ENCODE data around the gene UBA7. TPM values are rescaled to one million over a fixed set of nuclear protein-coding genes. Genes with fewer than 3 reads are reported as not detected.
A peak's percentile ranks its signal among the peaks of the same experiment; 100 is the strongest.

UBA7 gene
- total RNA-seq (2016; rRNA removed; fragmentation: Illumina TruSeq; extraction: Trizol) (5.8 and 9.5 TPM in 2 replicates), polyA plus RNA-seq (2011; rRNA removed) (16.5 and 20.2 TPM in 2 replicates), polyA minus RNA-seq (2011; rRNA and poly(A)+ RNA removed; ENCODE audit: low replicate concordance) (10.2 and 40.3 TPM in 2 replicates), Bru-seq, nascent RNA (percentile 43 among the genes with signal in this experiment), BruChase-seq, experiment 1, labeled RNA remaining after a 6-hour chase (percentile 51 among the genes with signal in this experiment), BruChase-seq, experiment 2, labeled RNA remaining after a 2-hour chase (percentile 45 among the genes with signal in this experiment)
- 1.7 and 1.9 TPM in 2 replicates for total RNA-seq (2016; cell fraction: cytosol; rRNA removed; fragmentation: Illumina TruSeq; extraction: Trizol; ENCODE audit: low read depth)
- total RNA-seq (2016; cell fraction: insoluble cytoplasmic fraction; rRNA removed; fragmentation: Illumina TruSeq; extraction: Trizol), result 5.7 and 9.9 TPM in 2 replicates
- 1.4 and 1.8 TPM in 2 replicates for total RNA-seq (2016; cell fraction: membrane; rRNA removed; fragmentation: Illumina TruSeq; extraction: Trizol)
- 11.0 and 11.7 TPM in 2 replicates for total RNA-seq (2016; cell fraction: nucleus; rRNA removed; fragmentation: Illumina TruSeq; extraction: Trizol)
- 6.1 and 8.8 TPM in 2 replicates for polyA plus RNA-seq (2011; cell fraction: cytosol; rRNA removed)
- 175 and 207 TPM in 2 replicates for polyA plus RNA-seq (2011; cell fraction: nucleus; rRNA removed)
- polyA plus RNA-seq (2012), result 8.4 and 9.1 TPM in 2 replicates
- polyA plus RNA-seq (2016; cell fraction: cytosol; fragmentation: Illumina TruSeq; extraction: Trizol; ENCODE audit: low read depth), result 0.49 and 0.55 TPM in 2 replicates
- 3.6 and 4.7 TPM in 2 replicates for polyA plus RNA-seq (2016; cell fraction: insoluble cytoplasmic fraction; fragmentation: Illumina TruSeq; extraction: Trizol; ENCODE audit: low read depth)
- 0.78 and 0.79 TPM in 2 replicates for polyA plus RNA-seq (2016; cell fraction: membrane; fragmentation: Illumina TruSeq; extraction: Trizol; ENCODE audit: low read depth)
- polyA plus RNA-seq (2016; cell fraction: nucleus; fragmentation: Illumina TruSeq; extraction: Trizol; ENCODE audit: insufficient read depth, low read depth), result 18.3 and 25.6 TPM in 2 replicates
- polyA minus RNA-seq (2011; cell fraction: cytosol; rRNA and poly(A)+ RNA removed), result 7.9 and 8.9 TPM in 2 replicates
- polyA minus RNA-seq (2011; cell fraction: nucleus; rRNA and poly(A)+ RNA removed), result 32.6 and 36.8 TPM in 2 replicates
- long read RNA-seq, experiment 1, partial matches to known transcripts, result 1 of 3 reads
- long read RNA-seq, experiment 1, other reads (novel, unspliced or antisense), result 0 of 3 reads
- long read RNA-seq, experiment 2, transcript UBA7-201 (24 exons, 3,299 nt), result major isoform, 8 of 16 reads
- long read RNA-seq, experiment 2, partial matches to known transcripts, result 4 of 16 reads
- long read RNA-seq, experiment 2, other reads (novel, unspliced or antisense), result 4 of 16 reads

GRCh38 chr3:49813497-49814174 lies at the start of gene UBA7:
UBA7 (minus strand) TSS chr3:49813953; CDS start chr3:49813787, 166 bp downstream.
- intact Hi-C loops (cut with micrococcal nuclease; ENCODE audit: unreplicated experiment), result no loop called here
- no peaks in the 10 kb centered on the region for H3K27me3 ChIP-seq (ENCODE audit: control insufficient read depth in 1 of 2, insufficient read depth in 2 of 2, low read length in 2 of 2)
- H3K4me2 ChIP-seq (ENCODE audit: low read depth, low read length), result peak within 1 kb of the TSS; percentile 80
- in situ Hi-C loops (cut with HindIII; ENCODE audit: extremely low pct_ligation_motif_present, low pct_unique_long_range_greater_than_20kb), result no loop called here
- WGBS (ENCODE audit: low lambda C conversion rate), result 0% methylated on average over 3 of the region's 9 CpGs
- no peaks in the 10 kb centered on the region; a peak in 1 of 5 replicates for H3K36me3 ChIP-seq (replicated peaks in 1 of 2; ENCODE audit: control insufficient read depth in 1 of 2, insufficient read depth in 2 of 2, low read length in 2 of 2)
- peak within 1 kb of the TSS; percentile 48 to 67 (median 56) for H3K4me3 ChIP-seq (replicated peaks in 1 of 3; ENCODE audit: insufficient read depth in 1 of 3, low read depth in 2 of 3, low read length in 3 of 3)
- peak within 1 kb of the TSS; percentile 64 for H3K27ac ChIP-seq (ENCODE audit: extremely low read length, insufficient read depth, low read length)
- peak; percentile 74 for DNase-seq (ENCODE audit: low spot score)
- no peaks in the 10 kb centered on the region for H3K79me2 ChIP-seq (ENCODE audit: insufficient read depth, low read length)
- no peaks in the 10 kb centered on the region for H3K9me3 ChIP-seq (ENCODE audit: low read length)
- H4K20me1 ChIP-seq (ENCODE audit: insufficient read depth, low read length), result no peaks in the 10 kb centered on the region
- peaks cover 17% of the 10 kb centered on the region for H3K4me1 ChIP-seq (ENCODE audit: insufficient read depth, low read length)
- CTCF ChIA-PET (ENCODE audit: low intra/inter-chr PET ratio, low total read pairs), result no interaction called here
- H3K9ac ChIP-seq (ENCODE audit: insufficient read depth, low read depth, low read length), result peak within 1 kb of the TSS; percentile 57
- ATAC-seq, result peak; percentile 95
- POLR2A ChIA-PET, result interaction anchor here (0.8 to 1.8 kb wide), 9 partner anchors 8 to 274 kb away, joined by 3 to 15 read pairs (median 5); partner anchors contain the start of genes INKA1, IP6K1 and MON1A
- BruUV-seq (replicated peaks), result no TSS peak
- peak within 1 kb of the TSS; percentile 89 for H2AFZ ChIP-seq (ENCODE audit: low read length)
- peak; percentile 84 for FAIRE-seq
- no peak for TF ChIP-seq SMAD3 (CRISPR knock-in tag; IDR thresholded peaks at IDR 0.05)
- no peak for TF ChIP-seq ZNF546 (CRISPR knock-in tag; conservative IDR thresholded peaks at IDR 0.05)
- no peak for TF ChIP-seq ZNF83 (CRISPR knock-in tag; IDR thresholded peaks at IDR 0.05; ENCODE audit: borderline replicate concordance)
- TF ChIP-seq PCBP1 (IDR thresholded peaks at IDR 0.05; ENCODE audit: borderline replicate concordance, low read depth, low read length), result no peak
- no peak for TF ChIP-seq FOXA1 (IDR thresholded peaks at IDR 0.05)
- TF ChIP-seq FOXA1 (CRISPR knock-in tag; IDR thresholded peaks at IDR 0.05), result peak; percentile 56; the same call in 1 of the 2 replicates
- no peak for TF ChIP-seq SAFB2 (CRISPR knock-in tag; IDR thresholded peaks at IDR 0.05; ENCODE audit: borderline replicate concordance, low read depth)
- TF ChIP-seq ZNF460 (CRISPR knock-in tag; IDR thresholded peaks at IDR 0.05; ENCODE audit: borderline replicate concordance), result no peak
- no peak for TF ChIP-seq SRSF1 (optimal IDR thresholded peaks at IDR 0.05; ENCODE audit: low read depth, low read length)
- TF ChIP-seq KDM3A (CRISPR knock-in tag; IDR thresholded peaks at IDR 0.05; ENCODE audit: low read depth), result no peak
- TF ChIP-seq ZNF792 (CRISPR knock-in tag; IDR thresholded peaks at IDR 0.05), result no peak
- TF ChIP-seq ZEB1 (IDR thresholded peaks at IDR 0.05; ENCODE audit: insufficient replicate concordance, low read depth), result no peak
- TF ChIP-seq XRCC5 (optimal IDR thresholded peaks at IDR 0.05; ENCODE audit: low read length), result peak; percentile 19
- no peak for TF ChIP-seq ZNF564 (CRISPR knock-in tag; IDR thresholded peaks at IDR 0.05)
- no peak for TF ChIP-seq ZNF337 (CRISPR knock-in tag; IDR thresholded peaks at IDR 0.05; ENCODE audit: borderline replicate concordance, low read depth)
- no peak for TF ChIP-seq ZNF883 (CRISPR knock-in tag; IDR thresholded peaks at IDR 0.05; ENCODE audit: not compliant biosample characterization)
- TF ChIP-seq ZNF383 (CRISPR knock-in tag; IDR thresholded peaks at IDR 0.05; ENCODE audit: borderline replicate concordance), result no peak
- no peak for TF ChIP-seq NFRKB (IDR thresholded peaks at IDR 0.05)
- TF ChIP-seq, protein P1, sequence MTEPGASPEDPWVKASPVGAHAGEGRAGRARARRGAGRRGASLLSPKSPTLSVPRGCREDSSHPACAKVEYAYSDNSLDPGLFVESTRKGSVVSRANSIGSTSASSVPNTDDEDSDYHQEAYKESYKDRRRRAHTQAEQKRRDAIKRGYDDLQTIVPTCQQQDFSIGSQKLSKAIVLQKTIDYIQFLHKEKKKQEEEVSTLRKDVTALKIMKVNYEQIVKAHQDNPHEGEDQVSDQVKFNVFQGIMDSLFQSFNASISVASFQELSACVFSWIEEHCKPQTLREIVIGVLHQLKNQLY (CRISPR knock-in tag; IDR thresholded peaks at IDR 0.05), result no peak
- TF ChIP-seq ATF3 (CRISPR knock-in tag; IDR thresholded peaks at IDR 0.05), result no peak
- TF ChIP-seq NFYB (CRISPR knock-in tag; IDR thresholded peaks at IDR 0.05), result no peak

All from HepG2 (cell line).